GM19455 (cell line): ENCODE data around the gene TFAP2D.

Source experiments
- ATAC-seq: cut with Tn5 transposase; IDR thresholded peaks from one replicate; pipeline ENCODE4 v1.9.1; 2021; ENCODE audit not compliant: unreplicated experiment

TFAP2D gene

GRCh38 chr6:50718566-50718965 lies 5.2 kb downstream of the TFAP2D start:
- ATAC-seq = no peak

GRCh38 chr6:50720623-50721022 lies 7.3 kb downstream of the TFAP2D start:
- ATAC-seq = no peak

GRCh38 chr6:50721978-50722377 lies 8.7 kb downstream of the TFAP2D start:
- ATAC-seq = no peak

GRCh38 chr6:50722829-50723554 lies 9.7 kb downstream of the TFAP2D start:
- no peak for ATAC-seq

DNA sequence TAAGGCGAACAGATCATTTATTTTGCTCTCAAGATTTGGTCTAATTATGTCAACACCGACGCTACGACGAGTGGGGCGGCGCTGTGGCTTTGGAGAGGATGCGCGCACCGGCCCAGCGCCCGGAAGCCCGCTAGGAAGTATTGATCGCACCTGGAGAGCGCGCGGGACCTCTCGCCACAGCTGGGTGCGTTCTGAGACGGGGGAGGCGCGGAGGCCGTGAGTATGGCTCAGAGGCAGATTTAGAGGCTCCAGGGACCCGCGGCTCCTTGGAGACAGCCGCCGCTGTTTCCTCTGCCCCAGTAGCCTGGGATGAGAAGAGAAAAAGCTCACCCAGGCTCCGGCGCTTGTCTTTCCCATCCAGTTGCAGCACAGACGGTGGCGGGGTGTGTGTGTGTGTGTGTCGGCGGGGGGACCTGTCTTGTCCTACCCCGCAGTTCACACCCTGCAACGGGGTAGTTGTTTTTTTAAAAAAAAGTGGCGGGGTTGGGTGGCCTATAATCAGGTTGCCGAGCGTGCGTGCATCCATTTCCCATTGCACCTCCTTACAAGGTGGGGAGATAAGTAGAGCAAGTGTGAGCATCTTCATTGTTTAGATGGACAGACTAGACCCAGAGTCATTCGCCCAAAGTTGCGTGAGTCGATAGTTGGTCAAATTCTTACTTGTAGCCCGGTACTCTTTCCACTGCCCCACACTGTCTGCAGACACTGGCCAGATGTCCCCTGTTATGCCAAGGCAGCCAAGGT lies 11.2 kb downstream of the TFAP2D start:
- no peak for ATAC-seq

GRCh38 chr6:50734488-50734887 lies 21.2 kb downstream of the TFAP2D start:
- ATAC-seq = no peak

- no peak for ATAC-seq
Measured at GRCh38 chr6:50742161-50742560, 28.8 kb downstream of the TFAP2D start.

- ATAC-seq = no peak
Measured at GRCh38 chr6:50744976-50745375, 31.6 kb downstream of the TFAP2D start.

DNA sequence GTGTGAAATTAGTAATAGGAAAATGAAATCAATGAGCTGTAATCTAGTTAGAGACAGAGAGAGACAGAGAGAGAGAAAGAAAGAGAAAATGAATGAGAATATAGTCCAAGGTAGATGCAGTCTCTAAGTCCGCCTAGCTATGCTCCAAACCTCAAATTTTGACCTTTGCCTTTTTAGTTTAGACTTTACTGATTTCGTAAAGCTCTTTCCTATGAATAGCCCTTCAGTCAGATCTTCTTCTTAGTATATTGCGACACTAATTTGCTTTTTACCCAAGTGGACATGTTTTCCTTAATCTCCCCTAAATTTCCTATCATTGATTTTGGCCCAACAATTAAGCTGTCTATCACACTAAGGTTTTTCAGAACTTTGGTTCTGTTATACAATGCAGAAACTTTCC lies 49.5 kb downstream of the TFAP2D start:
- no peak for ATAC-seq

GRCh38 chr6:50778696-50779095 lies 65.4 kb downstream of the TFAP2D start:
- ATAC-seq = no peak

DNA sequence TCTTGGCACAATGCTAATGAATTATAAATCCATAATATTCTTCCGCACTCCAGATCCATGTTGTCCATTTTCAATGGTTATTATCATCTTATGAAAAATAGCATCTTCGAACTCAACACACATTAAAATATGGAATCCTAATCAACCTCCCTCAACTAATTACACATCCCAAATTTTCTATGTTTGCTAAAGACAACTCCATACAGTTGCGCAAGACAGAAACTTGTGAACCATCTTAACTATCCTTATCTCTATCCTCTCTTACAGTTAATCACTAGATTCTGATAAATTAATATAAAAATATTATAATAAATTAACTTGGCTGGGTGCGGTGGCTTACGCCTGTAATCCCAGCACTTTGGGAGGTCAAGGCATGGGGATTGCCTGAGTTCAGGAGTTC lies 67.1 kb downstream of the TFAP2D start:
- no peak for ATAC-seq

DNA sequence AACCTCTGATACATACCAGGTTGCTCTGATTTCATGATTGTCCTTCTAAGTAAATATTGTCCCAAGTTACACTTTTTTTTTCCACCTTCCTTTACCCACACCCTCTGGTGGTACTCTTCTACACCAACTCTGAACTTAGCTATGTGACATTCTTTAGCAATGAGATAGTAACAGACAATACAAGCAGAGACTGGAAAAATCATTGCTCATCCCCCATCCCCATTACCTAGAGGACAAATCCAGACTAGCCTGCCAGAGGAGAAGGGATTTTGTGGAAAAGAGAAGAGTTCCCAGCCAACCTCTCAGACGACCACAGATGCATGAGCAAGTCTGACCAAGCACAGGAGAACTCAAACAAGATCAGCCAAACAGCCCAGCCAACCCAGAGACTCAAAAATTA lies 72.6 kb downstream of the TFAP2D start:
- ATAC-seq = no peak

GRCh38 chr6:50791900-50792508 lies 78.7 kb downstream of the TFAP2D start:
- ATAC-seq = no peak

DNA sequence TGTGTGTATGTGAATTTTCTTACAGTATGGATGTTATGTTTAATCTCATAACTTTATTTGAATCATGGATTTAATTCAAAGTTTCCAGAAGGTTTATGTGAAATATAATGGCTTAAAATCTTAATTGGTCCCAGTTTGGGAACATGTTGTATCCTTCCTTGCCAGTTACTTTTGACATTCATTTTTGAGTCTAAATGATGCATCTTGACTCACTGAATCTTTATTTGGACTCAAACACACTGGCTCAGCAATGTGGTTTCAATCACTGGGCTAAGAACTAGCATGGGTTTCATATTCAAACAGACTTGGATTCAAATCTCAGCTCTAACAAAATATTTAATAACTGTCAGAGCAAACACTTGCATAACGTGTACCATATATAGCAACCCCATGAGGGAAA lies 79.4 kb downstream of the TFAP2D start:
- ATAC-seq = no peak

- no peak for ATAC-seq
Measured at GRCh38 chr6:50795574-50795973, 82.2 kb downstream of the TFAP2D start.

- no peak for ATAC-seq
Measured at GRCh38 chr6:50804283-50804682, 91.0 kb downstream of the TFAP2D start.

DNA sequence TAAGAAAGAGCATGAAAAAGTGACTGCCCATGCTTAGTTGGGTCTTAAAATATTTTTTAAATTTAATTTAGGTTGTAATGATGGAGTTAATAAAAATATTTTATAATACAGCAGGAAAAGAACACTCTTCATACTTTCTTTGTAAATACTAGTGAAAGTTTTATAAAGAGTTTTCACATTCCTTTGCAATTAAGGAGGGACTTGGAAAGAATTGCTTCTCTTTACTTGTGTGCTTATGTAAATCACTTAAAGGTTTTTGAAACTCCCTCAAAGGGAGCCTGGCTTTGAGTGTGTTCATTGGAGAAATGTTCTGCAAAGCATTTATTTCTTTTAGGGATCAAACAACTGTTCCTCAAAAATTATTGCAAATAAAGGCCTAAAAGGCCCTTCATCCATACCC lies 93.7 kb downstream of the TFAP2D start:
- ATAC-seq = no peak

- peak; percentile 51 for ATAC-seq
Measured at GRCh38 chr6:50815436-50816114, 102.2 kb downstream of the TFAP2D start.

DNA sequence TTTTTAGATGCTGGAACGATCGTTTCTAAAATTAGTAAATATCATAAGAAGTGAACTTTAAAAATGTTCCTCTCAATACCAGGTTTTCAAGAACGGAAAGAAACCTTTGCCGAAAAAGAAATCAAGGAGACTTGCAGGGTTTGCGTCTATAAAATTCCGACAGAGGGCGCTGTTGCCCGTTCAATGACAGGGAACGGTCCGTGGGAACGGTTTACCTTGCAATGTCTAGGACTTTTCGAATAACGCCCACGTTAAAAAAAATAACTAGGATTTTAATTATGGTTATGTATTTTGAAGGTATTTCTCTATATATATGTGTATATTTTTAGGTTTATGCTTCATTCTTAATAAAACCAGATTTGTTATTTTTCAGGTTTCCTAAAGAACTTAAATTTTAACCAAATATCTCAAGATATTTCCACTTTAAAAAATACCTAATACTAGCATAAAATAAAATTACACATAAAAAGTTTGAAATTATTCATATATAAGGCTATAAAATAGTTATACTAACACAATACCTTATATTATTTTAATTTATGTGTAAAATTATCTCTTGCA lies 102.9 kb downstream of the TFAP2D start:
- peak; percentile 87 for ATAC-seq

DNA sequence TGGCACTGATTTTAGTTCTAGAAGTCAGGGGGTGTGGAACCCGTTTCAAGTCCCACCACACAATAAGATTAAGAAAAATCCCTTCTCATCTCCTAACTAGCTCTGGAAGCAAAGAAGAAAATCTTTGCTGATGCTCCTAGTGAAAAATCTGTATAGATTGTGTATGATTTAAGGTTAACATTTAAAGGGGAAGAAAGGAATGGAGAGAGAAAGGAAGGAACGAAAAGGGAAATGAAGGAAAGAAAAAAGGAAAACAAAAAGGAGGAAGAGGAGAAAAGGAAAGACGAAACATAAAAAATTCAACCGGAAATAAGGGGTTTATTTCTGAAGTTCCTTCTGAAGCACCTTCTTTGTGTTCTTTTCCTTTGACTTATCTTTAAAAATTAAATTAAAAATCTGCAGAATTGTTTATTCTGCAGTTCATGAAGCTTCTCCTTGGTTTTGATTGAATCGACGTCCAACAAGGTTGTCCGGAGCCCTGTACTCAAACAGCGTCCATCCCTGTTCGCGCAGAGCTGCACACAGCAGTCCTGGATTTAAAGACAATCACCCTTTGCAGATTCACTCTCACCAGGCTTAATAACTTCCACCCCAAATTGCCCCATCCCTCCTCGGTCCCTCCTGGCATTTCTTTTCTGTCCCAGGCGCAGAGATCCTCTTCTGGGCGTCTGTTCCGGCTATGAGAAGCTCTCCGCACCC lies 103.8 kb downstream of the TFAP2D start:
- no peak for ATAC-seq

- ATAC-seq = no peak
Measured at GRCh38 chr6:50817646-50817950, 104.3 kb downstream of the TFAP2D start.
